GM11168 (cell line): ENCODE measurements around the gene SPTBN4.

ENCODE experiments used
- in situ Hi-C: fragments of 300-500 bp; cut with MboI; formaldehyde crosslinking; loops from one replicate; pipeline ENCODE4 v1.12.0; 2022; ENCODE audit warnings: low sequenced_read_pairs; ENCODE audit not compliant: unreplicated experiment

SPTBN4 gene

DNA sequence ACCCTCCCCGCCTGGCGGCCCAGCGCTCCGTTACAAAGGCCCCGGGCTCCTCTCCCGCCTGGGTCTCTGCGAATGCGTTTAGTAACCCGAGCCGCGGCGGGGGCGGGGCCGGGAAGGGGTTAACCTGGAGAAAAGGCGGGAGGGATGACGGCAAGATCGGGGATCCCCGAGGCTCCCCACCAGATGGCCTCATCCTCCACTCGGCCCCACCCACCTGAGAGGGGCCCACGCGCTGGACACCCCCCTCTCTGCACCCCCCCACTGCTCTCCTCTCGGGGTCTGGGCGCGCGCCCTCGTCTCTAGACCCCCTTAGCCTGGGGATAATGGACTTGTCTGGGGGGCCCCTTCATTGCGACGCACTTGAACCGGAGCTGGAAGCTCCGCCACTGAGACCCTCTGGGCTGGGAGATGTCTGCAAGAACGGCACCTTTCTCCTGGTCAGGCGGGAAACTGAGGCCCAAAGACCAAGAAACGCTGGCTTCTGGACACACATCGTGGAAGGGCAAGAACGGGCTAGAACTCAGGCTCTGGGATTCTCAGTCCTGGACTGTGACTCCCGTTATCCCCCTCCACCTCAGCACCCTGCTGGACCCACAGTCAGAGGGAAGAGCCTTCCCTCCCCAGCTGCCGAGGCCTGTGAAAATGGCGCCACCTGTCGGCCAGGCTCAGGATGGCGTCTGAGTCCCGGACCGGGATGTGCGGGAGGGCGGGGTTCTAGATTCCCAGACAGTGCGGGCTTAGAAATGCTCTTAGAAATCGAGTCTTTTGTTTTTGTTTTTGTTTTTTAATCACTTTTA lies 131.5 kb downstream of the SPTBN4 start:
- in situ Hi-C loops = no loop called here

DNA sequence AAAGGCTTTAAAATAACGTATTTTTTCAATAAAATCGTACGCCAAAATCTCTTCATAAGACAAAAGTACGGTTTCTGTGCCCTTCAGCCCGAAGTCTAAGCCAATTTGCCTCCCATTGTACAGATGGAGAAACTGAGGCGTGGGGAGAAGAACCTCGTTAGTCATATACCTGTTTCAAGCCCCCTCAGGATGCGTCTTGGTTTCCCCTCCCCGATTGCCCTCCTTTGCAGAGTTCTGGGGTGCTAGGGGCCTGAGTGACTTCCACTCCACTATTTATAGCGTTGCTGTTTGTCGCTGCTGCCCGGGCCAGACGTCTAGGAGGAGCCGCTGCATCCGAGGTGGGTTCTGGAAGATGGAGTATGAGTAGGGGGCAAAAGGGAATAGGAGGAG lies 132.1 kb downstream of the SPTBN4 start:
- in situ Hi-C loops = no loop called here

DNA sequence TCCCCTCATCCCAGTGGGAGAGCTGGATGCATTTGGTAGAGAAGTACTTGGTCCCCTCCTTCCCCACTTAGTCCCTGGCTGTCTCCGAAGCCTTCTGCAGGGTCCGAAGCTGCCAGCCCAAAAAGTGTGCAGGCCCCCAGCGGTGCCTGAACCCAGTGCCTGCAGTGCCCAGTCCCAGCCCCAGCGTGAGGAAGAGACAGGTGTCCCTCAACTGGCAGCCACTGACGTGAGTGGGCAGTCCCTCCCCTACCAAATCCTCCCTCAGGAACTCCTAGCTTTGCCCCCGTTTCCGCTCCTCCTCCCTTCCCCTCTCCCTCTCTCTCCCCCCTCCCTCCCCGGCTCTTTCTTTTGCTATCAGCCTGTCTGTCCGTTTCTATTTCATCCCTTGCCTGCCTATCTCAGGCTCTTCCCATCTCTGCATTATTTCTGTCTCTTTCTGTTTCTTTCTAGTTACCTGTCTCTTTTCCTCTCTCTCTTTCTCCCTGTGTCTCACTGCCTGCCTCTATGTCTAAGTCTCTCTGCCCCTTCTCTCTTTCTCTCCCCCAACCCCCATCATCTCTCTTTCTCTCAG lies 132.6 kb downstream of the SPTBN4 start:
- in situ Hi-C loops = no loop called here

DNA sequence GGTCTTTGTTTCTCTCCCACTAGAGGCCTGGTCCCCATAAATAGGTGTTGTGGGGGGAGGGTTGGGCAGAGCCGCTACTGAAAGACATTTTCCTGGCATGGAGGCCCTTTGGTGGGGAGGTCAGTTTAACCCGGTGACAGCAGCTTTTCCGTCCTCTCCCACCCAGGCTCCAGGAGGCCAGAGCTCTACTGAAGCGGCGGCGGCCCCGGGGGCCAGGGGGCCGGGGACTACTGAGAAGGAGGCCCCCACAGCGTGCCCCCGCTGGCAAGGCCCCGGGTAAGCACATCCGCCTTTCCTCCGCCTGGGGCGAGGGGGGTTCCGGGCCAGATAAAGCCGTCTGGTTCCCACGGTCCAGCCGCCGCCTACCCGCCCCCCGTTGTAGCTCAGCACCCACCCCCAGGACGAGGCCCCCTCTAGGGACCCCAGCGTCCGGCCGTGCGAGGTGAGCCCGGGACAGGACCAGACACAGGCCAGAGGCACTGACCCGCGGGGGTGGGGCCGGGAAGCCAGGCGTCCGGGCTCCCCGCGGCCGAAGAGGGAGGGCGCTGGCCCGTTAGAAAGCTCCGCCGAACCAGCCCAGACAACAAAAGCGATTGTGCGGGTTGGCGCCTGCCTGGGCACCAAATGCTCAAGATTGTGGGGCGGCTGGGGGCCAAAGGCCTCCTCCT lies 133.2 kb downstream of the SPTBN4 start:
- in situ Hi-C loops = no loop called here

DNA sequence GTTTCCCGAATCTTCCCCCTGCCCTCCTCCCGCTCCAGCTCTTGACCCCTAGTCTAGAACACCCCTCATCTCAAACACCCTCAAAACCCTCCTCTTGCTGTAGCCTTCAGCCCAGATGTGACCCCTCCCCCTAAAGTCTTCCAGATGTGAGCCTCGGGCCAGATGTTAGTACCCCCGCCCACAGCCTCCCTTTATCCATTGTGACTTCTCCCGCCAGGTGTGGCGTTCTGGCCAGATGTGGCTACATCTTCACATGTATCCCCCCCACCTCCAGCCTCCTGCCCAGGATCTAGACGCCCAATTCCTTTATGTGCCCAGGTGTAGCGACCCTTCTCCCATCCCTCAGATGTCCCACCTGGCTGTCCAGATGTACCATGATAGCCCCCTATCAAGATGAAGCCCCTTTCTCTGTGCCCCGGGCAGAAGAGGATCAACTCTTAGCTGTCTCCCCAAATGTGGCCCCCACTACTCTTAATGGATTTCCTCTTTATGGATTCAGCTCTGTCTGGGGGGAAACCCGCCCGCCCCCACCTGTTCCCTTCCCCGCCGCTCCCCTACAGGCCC lies 133.9 kb downstream of the SPTBN4 start:
- in situ Hi-C loops = no loop called here

GRCh38 chr19:40601134-40601974 lies 134.6 kb downstream of the SPTBN4 start, which contains the start of gene LTBP4:
LTBP4 (plus strand) TSS chr19:40601369; CDS start chr19:40601388, 19 bp downstream.
- in situ Hi-C loops = no loop called here

GRCh38 chr19:40603071-40603388 lies 136.2 kb downstream of the SPTBN4 start:
- in situ Hi-C loops = no loop called here

GRCh38 chr19:40603389-40604170 lies 136.8 kb downstream of the SPTBN4 start:
- in situ Hi-C loops = no loop called here

GRCh38 chr19:40604171-40604646 lies 137.4 kb downstream of the SPTBN4 start:
- in situ Hi-C loops = no loop called here

DNA sequence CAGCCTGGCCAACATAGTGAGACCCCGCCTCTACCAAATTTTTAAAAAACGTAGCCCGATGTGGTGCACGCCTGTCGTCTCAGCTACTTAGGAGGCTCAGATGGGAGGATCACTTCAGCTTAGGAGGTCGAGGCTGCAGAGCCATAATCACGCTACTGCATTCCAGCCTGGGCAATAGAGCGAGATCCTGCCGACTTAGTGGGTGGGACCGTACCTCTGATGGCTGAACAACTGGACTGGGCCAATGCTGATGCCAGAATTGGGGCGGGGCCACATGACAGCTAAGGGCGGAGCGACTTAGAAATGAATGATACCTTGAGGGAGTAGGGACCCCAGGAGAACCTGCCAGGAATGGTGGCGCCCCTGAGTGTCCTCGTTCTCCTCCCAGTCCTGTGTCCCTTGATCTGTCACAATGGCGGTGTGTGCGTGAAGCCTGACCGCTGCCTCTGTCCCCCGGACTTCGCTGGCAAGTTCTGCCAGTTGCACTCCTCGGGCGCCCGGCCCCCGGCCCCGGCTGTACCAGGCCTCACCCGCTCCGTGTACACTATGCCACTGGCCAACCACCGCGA lies 137.9 kb downstream of the SPTBN4 start:
- in situ Hi-C loops = no loop called here

DNA sequence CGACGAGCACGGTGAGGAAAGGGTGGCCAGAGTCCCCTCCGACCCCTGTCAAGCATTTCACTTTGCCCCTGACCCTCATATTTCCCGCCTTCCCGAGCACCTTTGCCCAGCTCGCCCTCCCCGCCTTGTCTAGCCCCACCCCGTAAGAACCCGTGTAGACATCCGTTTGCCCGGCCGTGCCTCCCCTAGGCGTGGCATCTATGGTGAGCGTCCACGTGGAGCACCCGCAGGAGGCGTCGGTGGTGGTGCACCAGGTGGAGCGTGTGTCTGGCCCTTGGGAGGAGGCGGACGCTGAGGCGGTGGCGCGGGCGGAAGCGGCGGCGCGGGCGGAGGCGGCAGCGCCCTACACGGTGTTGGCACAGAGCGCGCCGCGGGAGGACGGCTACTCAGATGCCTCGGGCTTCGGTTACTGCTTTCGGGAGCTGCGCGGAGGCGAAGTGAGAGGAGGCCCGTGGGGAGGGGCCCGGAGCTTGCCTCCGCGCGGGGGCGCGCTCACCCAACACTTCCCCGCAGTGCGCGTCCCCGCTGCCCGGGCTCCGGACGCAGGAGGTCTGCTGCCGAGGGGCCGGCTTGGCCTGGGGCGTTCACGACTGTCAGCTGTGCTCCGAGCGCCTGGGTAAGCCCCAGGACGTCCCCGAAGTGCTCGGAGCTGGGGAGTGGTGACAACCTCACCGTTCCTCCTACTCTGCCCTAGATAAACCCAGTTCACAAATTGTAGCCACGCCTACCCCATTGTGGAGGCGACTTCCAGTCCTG lies 138.6 kb downstream of the SPTBN4 start:
- in situ Hi-C loops = no loop called here

DNA sequence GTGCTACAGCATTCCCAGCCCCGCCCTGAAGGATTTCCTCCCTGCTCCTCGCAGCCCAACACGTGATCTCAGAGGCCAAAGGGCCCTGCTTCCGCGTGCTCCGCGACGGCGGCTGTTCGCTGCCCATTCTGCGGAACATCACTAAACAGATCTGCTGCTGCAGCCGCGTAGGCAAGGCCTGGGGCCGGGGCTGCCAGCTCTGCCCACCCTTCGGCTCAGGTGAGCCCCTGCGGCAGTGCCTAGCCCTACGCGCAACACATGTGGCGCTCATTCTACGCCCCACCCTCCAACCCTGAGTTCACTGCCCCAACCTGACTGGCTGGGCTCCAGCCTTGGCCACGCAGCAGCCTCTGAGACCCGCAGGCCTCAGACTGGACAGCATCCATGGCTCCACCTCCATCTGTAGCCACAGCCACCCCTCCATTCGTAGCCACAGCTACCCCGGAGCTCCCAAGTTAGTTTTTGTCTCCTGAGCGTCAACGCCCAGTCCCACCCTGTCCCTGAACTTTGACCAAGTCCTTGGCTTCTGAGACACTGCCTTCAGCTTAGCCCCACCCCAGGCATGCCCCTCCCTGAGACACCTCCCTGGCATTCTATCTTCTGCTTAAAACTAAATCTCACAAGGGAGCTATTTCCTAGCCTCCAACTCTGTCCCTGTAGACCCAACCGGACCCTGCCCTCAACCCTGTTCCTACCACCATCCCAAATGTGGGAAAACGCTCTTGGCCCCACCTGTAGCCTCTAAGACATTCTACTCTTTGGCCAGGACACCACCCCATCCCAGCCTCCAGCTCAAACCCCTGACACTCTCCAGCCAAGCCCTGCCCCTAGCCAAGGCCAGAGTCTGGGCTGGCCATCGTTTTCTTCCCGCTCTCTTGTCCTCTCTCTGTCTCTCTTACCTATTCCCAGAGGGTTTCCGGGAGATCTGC lies 140.8 kb downstream of the SPTBN4 start:
- in situ Hi-C loops = no loop called here

DNA sequence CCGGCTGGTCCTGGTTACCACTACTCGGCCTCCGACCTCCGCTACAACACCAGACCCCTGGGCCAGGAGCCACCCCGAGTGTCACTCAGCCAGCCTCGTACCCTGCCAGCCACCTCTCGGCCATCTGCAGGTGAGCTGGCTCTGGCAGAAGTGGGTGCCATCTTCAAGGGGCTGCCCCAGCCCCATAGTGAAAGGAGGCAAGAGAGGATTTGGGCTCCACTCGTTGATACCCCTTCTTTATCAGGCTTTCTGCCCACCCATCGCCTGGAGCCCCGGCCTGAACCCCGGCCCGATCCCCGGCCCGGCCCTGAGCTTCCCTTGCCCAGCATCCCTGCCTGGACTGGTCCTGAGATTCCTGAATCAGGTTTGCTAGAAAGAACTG lies 141.4 kb downstream of the SPTBN4 start:
- in situ Hi-C loops = no loop called here

- in situ Hi-C loops = no loop called here
These were observed 142.2 kb downstream of the SPTBN4 start for GRCh38 chr19:40608957-40609356.

DNA sequence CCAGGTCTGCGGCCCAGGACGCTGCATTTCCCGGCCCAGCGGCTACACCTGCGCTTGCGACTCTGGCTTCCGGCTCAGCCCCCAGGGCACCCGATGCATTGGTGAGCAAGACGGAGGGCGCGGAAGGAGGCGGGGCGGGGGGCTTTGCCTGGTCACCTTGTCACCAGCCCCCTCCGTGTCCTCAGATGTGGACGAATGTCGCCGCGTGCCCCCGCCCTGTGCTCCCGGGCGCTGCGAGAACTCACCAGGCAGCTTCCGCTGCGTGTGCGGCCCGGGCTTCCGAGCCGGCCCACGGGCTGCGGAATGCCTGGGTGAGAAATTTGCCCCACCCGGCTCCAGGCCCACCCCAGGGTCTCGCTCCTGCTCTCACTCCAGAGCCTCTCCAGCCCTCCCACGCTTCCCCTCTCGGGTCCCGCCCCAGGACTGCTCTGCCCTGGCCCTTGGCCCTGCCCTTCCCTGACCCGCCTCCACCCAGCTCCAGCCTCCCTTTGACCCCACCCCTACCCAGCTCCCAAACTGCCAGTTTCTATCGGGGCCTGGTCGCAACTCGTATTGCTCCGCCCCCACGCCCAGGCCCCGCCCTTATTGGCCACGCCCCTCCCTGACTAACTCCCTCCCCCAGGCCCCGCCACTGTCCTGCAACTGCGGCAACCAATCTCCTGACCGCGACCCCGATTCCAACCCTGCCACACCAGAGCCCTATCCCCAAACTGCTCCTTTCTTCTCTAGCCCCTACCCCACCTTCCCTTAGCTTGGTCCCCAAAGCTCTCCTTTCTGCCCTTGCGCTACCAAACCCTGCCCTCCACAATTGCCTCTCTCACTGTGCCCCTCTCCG lies 143.0 kb downstream of the SPTBN4 start:
- in situ Hi-C loops = no loop called here

DNA sequence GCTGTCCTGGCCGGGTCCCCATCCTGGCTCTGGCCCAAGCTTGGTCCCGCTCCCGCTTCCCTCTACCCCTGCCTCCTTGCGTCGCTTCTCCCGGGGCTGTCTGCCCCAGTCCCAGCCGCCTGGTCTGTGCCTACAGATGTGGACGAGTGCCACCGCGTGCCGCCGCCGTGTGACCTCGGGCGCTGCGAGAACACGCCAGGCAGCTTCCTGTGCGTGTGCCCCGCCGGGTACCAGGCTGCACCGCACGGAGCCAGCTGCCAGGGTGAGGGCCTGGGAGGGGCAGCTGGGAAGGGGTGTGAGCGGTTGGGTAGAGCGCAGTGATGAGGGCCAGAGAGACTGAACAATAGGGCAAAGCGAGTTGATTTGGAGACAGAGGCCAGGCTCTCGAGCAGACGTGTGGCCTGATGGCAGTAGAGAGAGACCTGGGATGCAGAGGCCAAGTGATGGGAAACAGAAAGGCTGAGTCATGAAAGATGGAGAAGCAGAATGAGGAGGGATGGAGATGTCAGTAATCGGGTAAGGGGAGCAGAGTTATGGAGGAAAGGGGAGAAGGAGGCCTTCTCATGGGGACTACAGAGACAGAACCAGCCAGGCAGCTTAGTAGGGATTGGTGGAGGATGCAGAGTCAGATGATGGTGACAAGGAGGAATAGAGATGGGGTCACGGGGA lies 143.7 kb downstream of the SPTBN4 start:
- in situ Hi-C loops = no loop called here
